Activated CD4-positive, CD25-positive, alpha-beta regulatory T cell treated with anti-CD3 and anti-CD28 coated beads, Interleukin-2, amount 50 U/mL, for 72 hours (primary cell): Measurements from ENCODE around the gene NTSR1.

Experiments
- DNase-seq: peaks from one replicate; pipeline ENCODE4 v3.0.0; 2021

NTSR1 gene

DNA sequence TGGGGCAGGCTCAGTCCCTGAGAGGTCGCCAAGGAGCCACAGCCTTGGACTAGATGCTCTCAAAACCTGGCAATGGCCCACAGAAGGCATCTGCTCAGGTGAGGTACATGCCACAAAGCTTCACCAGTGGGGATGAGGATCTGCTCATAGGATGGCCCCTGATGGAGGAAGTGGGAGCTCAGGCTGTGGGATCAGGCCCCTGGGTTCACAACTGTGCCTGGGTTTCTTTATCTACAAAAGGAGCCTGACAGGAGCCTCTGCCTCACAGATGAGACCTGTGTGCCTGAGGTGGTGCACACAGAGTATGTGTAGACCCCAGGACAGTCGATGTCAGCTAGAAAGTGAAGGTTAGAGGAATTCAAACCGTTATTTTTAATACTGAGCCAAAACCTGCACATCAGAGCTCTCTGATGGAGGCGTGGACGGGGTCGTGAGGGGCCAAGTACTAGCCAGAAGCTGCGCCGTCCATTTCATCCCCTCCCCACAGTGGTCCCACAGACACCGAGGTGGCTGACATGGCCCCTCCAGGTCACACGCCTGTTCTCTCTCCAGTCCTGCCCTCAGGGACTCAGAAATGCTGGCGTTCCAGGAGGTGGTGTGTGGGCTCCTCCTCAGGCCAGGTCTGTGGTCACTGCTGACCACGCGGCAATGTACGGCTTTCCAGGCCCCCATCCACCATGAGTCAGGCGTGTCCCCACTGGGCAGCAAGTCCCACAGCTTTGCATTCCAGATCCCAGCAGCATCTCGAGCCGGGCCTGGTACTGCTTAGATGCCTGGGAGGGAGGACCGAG is 33.3 kb downstream of the NTSR1 start:
- DNase-seq = no peak

DNA sequence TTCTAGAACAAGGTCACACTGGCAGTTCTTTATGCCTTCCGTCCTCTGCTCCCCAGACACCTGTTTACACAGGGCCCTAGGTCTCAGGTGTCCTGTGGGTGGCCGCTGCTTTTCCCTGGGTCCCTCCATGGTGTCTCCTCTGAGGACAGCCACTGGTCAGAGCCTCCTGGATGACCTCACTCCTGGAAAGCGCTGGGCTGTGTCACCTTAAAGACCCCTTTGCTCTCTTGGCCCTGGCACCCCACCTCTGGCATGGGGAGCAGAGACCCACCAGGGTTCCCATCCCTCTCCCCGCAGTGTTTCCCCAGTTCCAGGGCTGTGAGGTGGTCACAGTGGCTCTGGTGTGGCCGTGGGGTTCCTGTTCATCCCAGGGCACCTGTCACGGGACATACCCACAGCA is 33.9 kb downstream of the NTSR1 start:
- DNase-seq = no peak

DNA sequence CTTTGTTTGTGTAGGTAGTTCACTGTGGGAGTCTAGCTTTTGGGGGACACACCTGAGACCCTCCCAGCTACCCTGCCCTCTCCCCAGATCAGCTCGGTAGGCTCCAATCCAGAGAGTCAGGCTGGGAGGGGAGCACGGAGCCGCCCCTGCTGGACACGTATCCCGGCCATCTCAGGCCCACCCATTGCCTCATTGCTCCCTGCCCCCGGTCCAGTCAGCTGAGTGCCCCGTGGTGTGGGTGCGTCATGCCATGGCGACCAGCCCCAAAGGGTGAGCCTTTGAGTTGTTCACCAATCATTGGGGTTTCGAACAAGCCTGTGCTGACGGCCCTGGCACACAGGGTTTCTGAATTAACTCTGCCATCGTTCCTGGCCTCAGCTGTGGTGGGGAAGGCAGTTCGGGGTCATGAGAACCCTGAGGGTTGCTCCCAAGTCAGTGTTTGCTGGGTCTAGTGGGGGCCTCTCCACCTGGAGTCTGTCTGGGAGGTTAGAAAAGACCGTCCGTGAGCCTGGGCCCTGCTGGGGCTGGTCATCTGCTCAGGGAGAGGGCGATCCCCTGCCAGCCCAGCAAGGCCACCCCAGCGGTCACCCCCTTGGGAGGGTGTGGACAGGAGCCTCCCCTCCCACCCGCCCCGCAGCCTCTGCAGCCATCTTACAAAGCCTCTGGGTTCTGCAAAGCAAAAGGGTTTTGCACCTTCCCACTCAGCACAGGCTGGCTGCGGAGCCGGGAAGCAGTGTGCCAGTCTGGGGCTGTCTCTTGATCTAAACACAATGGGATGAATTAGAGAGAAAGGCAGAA is 34.5 kb downstream of the NTSR1 start:
- DNase-seq = no peak

DNA sequence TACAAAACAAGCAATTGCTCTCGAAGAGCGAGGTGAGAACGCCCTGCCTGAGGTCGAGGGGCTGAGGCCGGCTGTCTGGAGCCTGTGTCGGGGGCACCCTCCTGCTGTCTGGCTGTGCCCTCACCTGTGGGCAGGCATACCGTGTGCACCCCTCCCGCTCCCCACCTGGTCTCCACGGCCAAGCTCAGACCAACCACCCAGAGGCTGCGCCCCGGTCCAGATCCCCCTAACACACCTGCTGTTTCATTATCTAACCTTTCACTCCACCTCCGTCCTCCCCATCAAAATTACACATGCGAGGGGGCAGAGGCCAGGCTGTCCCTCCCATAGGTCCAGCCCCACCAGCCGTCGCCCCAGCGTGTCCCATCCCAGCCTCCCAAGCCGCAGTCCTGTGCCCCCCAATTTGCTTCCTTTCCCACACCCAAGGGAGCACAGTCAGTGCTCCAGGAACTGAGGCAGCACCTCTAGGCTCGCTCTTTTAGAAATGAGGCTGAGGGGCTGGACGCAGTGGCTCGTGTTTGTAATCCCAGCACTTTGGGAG is 35.2 kb downstream of the NTSR1 start:
- DNase-seq = no peak

DNA sequence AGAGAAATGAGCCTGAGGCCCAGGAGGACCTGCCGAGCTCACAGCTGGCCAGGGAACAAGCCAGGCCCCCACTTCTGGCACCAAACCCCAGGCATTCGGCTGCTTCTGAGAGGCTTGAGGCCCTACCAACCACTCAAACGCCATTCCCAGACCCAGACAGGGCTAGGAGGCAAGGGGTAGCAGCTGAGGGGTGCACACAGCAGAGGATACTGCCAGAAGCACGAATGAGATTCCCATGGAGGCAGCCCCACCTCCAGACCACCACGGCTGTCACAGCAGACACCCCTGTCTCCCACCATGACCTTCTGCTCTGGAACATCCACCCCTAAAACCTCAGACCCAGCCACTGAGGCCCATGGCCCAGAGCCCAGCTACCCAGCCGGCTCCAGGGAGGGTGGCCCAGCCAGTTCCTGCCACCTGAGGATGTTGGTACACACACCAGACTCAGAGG is 36.1 kb downstream of the NTSR1 start:
- DNase-seq = no peak

DNA sequence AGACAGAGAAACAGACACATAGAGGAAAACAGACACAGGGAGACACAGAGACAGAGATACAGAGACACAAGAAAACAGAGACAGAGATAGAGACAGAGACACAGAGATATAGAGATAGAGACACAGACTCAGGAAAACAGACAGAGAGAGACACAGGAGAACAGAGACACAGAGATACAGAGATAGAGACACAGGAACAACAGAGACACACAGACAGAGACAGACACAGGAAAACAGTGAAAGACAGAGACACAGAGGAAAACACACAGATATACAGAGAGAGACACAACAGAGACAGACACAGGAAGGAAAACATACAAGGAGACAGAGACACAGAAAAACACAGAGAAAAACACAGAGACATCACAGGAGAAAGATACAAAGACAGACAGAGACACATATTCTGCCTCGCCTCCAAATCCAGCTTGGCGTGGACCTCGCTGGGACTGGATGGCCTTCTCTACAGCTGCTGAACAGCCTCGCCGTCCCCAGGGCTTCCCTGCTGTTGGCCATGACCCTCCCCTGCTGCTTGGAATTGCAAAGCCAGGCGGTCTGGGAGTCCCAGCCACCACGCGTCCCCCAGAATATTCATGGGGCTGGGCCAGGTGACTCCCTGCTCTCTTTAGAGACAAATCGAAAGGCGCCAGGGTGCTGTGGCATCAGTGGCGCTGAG is 36.8 kb downstream of the NTSR1 start:
- no peak for DNase-seq

DNA sequence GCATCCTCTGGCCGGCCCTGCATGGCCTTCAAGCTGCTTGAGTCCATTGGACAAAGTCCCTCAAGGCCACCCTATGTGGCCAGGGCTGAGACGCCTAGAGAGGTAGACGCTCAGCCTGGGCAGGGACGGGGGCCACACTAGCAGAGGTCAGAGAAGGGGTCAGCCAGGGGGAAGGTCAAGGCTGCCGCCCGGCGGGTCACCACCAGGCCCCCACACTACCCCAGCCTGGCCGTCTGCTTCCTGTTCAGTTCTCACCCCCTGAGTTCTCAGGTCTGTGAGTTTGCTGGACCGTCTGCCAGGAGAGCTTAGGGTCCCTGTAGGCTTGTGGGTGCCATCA is 37.3 kb downstream of the NTSR1 start:
- no peak for DNase-seq

DNA sequence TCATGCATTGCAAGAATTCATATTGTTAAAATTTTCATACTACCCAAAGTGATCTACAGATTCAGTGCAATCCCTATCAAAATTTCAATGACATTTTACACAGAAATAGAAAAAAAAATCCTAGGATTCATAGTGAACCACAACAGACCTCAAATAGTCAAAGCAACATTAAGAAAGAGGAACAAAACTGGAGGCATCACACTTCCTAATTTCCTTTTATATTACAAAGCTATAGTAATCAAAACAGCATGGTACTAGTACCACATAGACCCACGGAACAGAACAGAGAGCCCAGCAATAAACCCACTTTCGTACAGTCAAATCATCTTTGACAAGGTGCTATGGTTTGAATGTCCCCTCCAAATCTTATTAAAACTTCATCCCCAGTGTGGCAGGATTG is 39.7 kb downstream of the NTSR1 start:
- DNase-seq = no peak

DNA sequence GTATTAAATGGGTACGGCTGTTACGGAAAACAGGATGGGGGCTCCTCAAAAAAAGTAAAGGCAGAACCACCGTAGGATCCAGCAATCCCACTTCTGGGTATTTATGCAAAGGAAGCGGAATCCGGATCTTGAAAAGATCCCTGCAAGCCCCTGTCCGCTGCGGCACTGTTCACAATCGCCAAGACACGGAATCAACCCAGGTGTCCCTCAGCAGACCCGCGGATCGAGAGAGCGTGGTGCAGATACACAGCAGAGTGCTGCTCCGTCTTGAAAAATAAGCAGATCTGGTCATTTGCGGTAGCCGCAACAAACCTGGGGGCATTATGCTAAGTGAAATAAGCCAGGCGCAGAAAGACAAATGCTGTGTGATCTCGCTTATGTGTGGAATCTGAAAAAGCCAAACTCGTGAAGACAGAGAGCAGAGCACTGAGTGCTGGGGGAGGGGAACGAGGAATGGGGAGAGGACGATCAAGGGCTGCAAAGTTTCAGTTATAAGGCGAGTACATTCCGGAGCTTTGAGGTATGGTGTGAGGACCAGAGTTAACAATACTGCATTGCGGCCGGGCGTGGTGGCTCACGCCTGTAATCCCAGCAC is 41.3 kb downstream of the NTSR1 start:
- DNase-seq = no peak

DNA sequence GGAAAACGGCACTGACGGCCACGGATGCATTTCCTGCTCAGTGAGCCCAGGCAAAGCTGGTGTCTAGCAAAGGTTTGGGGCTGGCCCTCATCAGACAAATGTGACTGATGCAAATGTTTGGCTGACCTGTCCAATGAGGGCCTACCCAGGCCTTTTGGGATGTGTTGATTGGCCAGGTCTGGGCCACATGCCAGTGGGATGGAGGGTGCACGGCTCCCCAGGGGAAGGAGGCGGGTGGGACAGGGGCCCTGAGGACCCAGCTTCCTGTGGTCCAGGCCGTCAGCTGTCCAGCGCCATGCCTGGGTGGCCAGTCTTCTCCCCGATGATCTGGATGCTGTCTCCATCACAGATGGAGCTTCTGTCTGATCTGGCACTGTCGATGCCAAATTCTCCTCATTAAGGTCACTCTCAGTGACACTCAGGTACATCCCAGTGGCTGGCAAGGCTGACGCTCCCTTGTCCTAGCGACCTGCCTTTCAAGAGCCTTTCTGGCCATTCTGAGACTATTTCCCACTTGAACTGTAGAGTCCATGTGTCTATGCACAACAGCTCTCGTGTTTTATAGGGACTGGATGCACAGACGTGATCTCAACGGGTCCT is 43.0 kb downstream of the NTSR1 start:
- no peak for DNase-seq

DNA sequence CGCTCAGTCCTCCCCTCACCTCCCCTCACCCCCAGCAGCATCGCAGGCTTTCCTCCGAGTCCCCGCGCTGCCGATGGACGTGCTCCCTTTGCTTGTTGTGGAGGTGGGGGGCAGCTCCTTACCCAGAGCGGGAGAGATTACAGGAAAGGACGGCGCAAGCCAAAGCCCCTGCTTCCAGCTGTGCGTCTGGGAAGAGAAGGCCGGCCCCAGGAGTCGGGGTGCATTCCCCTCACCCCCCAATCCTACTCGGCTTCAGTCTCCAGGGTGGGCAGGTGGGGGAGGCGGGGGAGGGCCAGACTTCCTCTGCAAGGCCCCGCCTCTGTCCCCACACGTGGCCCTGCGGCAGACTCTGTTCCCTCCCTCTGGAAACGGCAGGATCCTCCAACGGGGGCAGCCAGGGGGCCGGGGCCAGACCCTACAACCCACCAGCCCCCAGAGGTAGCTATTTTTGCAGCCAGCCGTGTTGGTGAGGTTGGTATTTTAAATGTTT is 43.6 kb downstream of the NTSR1 start:
- DNase-seq = no peak

DNA sequence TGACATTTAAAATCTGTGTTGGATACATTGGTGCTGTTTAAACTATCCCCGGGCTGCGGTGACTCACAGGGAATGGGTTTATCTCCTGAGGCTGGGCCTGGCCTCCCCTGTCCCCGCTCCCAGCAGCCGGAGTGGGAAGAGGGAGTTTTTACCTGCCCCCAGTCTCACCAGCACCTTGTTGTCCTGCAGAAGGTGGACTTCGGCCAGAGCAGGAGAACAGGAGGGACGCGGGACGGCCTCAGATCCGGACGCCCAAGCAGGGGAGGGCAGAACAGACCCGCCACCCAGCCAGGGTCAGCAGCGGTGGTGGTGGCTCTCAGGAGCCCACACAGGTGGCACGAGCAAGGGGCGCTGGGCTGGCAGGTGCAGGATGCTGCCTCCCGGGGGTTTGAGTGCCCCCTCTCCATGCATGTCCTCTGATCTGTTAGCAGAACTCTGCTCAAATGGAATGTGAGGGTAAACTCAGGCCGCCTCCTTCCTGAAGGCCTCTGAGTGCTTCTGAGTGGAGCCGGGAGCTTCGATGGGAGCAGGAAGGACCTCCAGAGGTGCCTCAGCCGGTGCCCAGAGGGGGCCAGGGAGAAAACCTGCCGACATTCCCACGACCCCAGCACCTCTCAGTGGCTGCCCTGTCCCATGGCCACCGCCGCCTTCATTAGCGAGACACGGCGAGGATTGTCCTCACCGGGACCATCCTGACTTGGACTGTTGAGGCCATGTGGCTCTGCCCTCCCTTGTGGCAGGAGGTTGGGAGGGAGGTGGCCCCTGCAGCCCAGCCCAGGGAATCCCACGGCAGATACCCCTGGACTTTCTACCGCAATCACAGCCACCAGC is 44.2 kb downstream of the NTSR1 start:
- DNase-seq = no peak

DNA sequence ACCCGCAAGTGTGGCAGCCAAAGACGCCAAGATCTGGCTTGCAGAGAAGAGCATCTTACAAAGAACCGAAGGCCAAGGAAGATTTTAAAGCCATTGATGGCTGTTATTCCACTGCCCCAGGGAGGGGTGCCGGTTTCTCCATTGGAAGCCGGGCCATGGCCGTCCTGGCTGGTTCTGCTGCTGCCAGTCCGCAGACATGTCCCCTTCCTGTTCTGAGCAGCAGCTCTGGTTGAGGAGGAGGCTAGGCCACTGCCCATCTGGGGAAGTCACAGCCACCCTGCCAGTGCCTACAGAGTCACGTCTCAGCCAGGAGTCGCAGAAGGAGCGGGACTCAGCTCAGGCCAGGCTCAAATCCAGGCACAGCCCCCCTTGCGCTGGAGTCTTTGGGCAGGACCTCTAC is 45.0 kb downstream of the NTSR1 start:
- DNase-seq = no peak

DNA sequence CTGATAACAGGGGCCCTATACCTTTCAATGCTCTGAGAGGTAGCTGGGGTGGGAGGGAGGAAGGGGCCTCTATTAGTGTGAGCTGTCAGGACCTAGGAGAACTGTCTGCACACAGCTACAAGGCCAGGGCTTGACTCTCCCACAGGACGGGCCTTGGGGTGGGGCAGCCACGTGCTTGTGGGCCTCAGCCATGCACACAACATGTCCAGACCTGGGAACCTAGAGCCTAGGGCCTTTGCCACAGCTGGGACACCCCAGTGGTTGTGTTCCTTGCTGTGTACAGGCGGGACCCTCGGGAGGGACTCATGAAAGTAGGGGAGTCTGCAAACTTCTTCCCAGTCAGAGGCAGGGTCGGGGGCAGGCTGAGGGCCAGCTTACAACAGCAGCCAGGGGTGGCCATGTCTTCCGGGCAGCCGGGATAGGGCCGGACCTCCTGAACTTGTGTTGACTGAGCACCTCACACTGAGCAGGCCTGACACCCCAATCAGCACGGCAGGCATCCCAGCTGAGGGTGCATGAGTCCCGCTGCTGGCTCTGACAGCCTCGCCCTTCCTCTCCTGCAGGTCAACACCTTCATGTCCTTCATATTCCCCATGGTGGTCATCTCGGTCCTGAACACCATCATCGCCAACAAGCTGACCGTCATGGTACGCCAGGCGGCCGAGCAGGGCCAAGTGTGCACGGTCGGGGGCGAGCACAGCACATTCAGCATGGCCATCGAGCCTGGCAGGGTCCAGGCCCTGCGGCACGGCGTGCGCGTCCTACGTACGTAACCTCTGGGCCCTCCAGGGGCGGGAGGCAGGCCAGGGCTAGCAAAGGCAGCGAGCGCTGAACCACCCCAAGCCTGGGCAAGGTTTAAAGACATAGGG is 45.7 kb downstream of the NTSR1 start:
- no peak for DNase-seq

DNA sequence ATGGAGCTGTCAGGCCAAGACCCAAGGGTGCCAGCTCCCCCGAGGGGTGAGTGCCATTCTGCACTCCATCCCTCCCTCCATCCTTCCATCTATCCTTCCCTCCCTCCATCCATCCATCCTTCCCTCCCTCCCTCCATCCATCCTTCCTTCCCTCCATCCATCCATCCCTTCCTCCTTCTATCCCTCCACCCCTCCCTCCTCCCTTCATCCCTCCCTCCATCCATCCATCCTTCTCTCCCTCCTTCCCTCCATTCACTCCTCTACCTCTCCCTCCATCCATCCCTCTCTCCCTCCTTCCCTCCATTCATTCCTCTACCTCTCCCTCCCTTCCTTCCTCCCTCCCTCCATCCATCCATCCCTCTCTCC is 46.3 kb downstream of the NTSR1 start:
- no peak for DNase-seq

DNA sequence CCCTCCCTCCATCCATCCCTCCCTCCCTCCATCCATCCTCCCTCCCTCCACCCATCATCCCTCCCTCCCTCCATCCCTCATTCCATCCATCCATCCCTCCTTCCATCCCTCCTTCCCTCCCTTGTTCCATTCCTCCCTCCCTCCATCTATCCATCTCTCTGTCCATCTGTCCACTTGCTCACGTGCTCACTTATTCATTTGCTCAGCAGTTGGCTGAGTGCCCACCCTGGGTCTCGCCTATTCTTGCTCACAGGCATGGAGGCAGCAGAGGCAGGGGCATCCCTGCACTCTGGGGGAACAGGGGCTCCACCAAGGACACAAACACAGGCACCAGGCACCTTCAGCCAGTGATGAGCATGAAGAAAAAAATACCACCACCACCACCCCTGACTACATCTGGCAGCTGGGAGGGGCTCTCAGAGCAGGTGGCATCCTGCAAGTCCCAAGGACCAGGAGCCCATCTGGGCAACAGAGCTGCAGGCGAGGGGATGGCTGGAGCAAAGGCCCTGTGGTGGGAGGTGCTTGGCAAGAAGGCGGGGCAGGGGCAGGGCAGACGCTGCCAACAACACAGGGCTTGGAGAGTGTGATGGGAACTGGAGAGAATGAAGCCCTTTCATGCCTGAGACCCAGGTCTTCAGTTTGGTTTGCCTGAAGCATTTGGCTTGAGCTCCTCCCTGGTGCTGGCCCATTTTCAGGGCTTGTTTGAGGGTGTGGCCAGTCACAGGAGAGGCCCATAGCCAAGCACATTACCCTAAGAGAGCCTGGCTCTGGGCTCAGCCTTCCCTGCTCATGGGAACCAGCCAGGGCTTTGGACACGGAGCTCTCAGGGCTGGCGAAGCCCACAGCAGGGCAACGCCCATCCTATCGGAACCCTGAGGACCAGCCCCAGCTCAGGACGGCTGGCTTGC is 47.4 kb downstream of the NTSR1 start:
- no peak for DNase-seq

DNA sequence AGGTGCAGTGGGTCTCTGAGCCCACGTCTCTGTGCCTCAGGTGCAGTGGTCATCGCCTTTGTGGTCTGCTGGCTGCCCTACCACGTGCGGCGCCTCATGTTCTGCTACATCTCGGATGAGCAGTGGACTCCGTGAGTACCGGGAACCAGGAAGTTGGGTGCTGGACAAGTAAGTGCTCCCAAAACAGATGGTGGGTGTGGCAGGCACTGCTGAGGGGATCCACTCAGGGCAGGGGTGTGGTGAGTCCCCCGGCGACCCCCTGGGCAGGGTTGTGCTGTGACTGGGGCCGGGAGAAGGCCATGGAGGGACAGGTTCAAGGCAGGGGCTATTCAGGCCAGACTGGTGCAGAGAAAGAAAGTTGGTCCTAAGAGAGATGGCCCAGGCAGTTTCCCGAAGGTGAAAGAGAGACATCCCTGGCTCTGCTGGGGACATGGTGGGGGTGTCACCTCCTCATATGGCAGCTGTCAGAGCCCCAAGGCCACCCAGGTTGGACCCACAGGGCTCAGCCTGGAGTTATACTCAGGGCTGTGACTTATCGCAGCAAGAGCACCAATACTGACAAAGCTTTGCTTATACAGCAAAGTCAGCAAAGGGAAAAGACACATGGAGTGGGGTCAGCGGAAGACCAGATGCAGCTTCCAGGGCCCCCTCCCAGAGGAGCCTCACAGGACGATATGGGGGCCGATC is 49.7 kb downstream of the NTSR1 start:
- no peak for DNase-seq

DNA sequence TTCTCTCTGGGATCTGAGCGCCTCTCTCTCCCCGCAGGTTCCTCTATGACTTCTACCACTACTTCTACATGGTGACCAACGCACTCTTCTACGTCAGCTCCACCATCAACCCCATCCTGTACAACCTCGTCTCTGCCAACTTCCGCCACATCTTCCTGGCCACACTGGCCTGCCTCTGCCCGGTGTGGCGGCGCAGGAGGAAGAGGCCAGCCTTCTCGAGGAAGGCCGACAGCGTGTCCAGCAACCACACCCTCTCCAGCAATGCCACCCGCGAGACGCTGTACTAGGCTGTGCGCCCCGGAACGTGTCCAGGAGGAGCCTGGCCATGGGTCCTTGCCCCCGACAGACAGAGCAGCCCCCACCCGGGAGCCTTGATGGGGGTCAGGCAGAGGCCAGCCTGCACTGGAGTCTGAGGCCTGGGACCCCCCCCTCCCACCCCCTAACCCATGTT is 51.4 kb downstream of the NTSR1 start:
- no peak for DNase-seq

DNA sequence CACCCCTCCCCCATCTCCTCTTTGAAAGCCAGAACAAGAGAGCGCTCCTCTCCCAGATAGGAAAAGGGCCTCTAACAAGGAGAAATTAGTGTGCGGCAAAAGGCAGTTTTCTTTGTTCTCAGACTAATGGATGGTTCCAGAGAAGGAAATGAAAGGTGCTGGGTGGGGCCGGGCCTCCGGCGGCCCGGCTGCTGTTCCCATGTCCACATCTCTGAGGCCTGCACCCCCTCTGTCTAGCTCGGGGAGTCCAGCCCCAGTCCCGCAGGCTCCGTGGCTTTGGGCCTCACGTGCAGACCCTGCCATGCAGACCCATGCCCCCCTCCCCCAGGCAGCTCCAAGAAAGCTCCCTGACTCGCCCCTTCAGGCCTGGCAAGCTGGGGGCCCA is 51.8 kb downstream of the NTSR1 start:
- no peak for DNase-seq
